Measurements from ENCODE around the gene AVPR1A.

DNA sequence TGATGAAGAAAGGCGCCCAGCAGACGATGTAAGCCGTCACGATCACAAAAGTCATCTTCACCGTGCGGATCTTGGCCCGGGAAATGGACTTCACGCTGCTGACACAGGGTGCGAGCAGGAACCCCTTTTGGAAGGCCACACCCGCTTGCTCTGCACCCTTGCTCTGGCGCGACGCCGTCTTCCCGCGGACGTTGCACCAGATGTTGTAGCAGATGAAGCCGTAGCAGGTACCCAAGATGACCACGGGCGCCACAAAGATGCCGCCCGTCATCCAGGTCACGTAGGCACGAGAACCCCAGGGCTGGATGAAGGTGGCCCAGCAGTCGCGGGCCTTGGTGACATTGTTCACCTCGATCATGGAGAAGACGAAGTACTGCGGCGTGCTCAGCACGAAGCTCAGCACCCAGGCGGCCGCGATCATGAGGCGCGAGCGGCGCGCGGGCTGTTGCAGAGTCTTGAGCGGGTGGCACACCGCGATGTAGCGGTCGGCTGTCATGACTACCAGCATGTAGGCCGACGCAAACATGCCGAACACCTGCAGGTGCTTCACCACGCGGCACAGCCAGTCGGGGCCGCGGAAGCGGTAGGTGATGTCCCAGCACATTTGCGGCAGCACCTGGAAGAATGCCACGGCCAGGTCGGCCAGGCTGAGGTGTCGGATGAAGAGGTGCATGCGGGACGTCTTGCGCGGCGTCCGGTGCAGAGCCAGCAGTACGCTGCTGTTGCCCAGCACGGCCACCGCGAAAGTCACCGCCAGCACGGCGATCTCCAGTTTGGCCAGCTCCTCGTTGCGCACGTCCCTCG, 890 bp downstream of the AVPR1A start:
- TF ChIP-seq, protein P1, sequence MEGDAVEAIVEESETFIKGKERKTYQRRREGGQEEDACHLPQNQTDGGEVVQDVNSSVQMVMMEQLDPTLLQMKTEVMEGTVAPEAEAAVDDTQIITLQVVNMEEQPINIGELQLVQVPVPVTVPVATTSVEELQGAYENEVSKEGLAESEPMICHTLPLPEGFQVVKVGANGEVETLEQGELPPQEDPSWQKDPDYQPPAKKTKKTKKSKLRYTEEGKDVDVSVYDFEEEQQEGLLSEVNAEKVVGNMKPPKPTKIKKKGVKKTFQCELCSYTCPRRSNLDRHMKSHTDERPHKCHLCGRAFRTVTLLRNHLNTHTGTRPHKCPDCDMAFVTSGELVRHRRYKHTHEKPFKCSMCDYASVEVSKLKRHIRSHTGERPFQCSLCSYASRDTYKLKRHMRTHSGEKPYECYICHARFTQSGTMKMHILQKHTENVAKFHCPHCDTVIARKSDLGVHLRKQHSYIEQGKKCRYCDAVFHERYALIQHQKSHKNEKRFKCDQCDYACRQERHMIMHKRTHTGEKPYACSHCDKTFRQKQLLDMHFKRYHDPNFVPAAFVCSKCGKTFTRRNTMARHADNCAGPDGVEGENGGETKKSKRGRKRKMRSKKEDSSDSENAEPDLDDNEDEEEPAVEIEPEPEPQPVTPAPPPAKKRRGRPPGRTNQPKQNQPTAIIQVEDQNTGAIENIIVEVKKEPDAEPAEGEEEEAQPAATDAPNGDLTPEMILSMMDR (IDR thresholded peaks at IDR 0.05 in 2 of 3, conservative IDR thresholded peaks at IDR 0.05 in 1 of 3; ENCODE audit: borderline replicate concordance in 1 of 3, insufficient read depth in 1 of 3, low read depth in 2 of 3, low read length in 2 of 3) = no peak
- TF ChIP-seq, protein P2, sequence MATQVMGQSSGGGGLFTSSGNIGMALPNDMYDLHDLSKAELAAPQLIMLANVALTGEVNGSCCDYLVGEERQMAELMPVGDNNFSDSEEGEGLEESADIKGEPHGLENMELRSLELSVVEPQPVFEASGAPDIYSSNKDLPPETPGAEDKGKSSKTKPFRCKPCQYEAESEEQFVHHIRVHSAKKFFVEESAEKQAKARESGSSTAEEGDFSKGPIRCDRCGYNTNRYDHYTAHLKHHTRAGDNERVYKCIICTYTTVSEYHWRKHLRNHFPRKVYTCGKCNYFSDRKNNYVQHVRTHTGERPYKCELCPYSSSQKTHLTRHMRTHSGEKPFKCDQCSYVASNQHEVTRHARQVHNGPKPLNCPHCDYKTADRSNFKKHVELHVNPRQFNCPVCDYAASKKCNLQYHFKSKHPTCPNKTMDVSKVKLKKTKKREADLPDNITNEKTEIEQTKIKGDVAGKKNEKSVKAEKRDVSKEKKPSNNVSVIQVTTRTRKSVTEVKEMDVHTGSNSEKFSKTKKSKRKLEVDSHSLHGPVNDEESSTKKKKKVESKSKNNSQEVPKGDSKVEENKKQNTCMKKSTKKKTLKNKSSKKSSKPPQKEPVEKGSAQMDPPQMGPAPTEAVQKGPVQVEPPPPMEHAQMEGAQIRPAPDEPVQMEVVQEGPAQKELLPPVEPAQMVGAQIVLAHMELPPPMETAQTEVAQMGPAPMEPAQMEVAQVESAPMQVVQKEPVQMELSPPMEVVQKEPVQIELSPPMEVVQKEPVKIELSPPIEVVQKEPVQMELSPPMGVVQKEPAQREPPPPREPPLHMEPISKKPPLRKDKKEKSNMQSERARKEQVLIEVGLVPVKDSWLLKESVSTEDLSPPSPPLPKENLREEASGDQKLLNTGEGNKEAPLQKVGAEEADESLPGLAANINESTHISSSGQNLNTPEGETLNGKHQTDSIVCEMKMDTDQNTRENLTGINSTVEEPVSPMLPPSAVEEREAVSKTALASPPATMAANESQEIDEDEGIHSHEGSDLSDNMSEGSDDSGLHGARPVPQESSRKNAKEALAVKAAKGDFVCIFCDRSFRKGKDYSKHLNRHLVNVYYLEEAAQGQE (IDR thresholded peaks at IDR 0.05; ENCODE audit: low read depth) = no peak
- no peak for TF ChIP-seq SIN3A (IDR thresholded peaks at IDR 0.05; ENCODE audit: low read depth)
- TF ChIP-seq EZH2 (IDR thresholded peaks at IDR 0.05) = no peak
- TF ChIP-seq, protein P3, sequence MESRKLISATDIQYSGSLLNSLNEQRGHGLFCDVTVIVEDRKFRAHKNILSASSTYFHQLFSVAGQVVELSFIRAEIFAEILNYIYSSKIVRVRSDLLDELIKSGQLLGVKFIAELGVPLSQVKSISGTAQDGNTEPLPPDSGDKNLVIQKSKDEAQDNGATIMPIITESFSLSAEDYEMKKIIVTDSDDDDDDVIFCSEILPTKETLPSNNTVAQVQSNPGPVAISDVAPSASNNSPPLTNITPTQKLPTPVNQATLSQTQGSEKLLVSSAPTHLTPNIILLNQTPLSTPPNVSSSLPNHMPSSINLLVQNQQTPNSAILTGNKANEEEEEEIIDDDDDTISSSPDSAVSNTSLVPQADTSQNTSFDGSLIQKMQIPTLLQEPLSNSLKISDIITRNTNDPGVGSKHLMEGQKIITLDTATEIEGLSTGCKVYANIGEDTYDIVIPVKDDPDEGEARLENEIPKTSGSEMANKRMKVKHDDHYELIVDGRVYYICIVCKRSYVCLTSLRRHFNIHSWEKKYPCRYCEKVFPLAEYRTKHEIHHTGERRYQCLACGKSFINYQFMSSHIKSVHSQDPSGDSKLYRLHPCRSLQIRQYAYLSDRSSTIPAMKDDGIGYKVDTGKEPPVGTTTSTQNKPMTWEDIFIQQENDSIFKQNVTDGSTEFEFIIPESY (IDR thresholded peaks at IDR 0.05; ENCODE audit: extremely low read depth, insufficient replicate concordance, low read length) = no peak
- TF ChIP-seq YY1 (IDR thresholded peaks at IDR 0.05; ENCODE audit: extremely low read depth, insufficient replicate concordance, low read depth, low read length) = no peak
- no peak for TF ChIP-seq POLR2A (IDR thresholded peaks at IDR 0.05; ENCODE audit: borderline replicate concordance, extremely low read depth, insufficient read depth, insufficient read length)
- no peak for TF ChIP-seq EGR1 (IDR thresholded peaks at IDR 0.05; ENCODE audit: low read depth)
- TF ChIP-seq, protein P4, sequence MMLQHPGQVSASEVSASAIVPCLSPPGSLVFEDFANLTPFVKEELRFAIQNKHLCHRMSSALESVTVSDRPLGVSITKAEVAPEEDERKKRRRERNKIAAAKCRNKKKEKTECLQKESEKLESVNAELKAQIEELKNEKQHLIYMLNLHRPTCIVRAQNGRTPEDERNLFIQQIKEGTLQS (IDR thresholded peaks at IDR 0.05) = no peak
